HG02938 (cell line): ENCODE data around the gene CCDC196.
A peak's percentile ranks its signal among the peaks of the same experiment; 100 is the strongest.
"Not testable (repeated sequence)": the region's sequence is repeated elsewhere in the genome, so short reads cannot be mapped to it uniquely, and the experiment has no call there.

Experiments
- ATAC-seq: cut with Tn5 transposase; IDR thresholded peaks from one replicate; pipeline ENCODE4 v1.9.1; 2021; ENCODE audit warnings: mild to moderate bottlenecking, moderate library complexity; ENCODE audit not compliant: unreplicated experiment

The CCDC196 gene

GRCh38 chr14:66495218-66496098 is 9.3 kb downstream of the CCDC196 start:
- peak; percentile 76 for ATAC-seq

GRCh38 chr14:66496188-66496807 is 10.1 kb downstream of the CCDC196 start:
- no peak for ATAC-seq

- no peak for ATAC-seq
Measured at GRCh38 chr14:66496911-66497310, 10.7 kb downstream of the CCDC196 start.

- no peak for ATAC-seq
Measured at GRCh38 chr14:66498311-66498710, 12.1 kb downstream of the CCDC196 start.

- ATAC-seq, result no peak
Measured at GRCh38 chr14:66501592-66501991, 15.4 kb downstream of the CCDC196 start.

GRCh38 chr14:66502836-66503235 is 16.7 kb downstream of the CCDC196 start:
- ATAC-seq, result not testable (repeated sequence)

- ATAC-seq, result no peak
Measured at GRCh38 chr14:66503532-66503931, 17.4 kb downstream of the CCDC196 start.

- peak; percentile 23 for ATAC-seq
Measured at GRCh38 chr14:66507181-66507721, 21.1 kb downstream of the CCDC196 start.

GRCh38 chr14:66507722-66508546 is 21.8 kb downstream of the CCDC196 start, which contains the start of gene GPHN:
Gene GPHN, plus strand, starts transcription at chr14:66508147.
- ATAC-seq, result peak; percentile 77

GRCh38 chr14:66508547-66508845 is 22.3 kb downstream of the CCDC196 start:
- ATAC-seq, result no peak

GRCh38 chr14:66508846-66509621 is 22.9 kb downstream of the CCDC196 start:
- no peak for ATAC-seq

GRCh38 chr14:66509874-66510273 is 23.7 kb downstream of the CCDC196 start:
- ATAC-seq, result no peak

GRCh38 chr14:66511849-66512248 is 25.7 kb downstream of the CCDC196 start:
- ATAC-seq, result no peak

- ATAC-seq, result no peak
Measured at GRCh38 chr14:66514213-66514612, 28.0 kb downstream of the CCDC196 start.

GRCh38 chr14:66530526-66530925 is 44.4 kb downstream of the CCDC196 start:
- no peak for ATAC-seq

- no peak for ATAC-seq
Measured at GRCh38 chr14:66539034-66539433, 52.9 kb downstream of the CCDC196 start.

- no peak for ATAC-seq
Measured at GRCh38 chr14:66540038-66540437, 53.9 kb downstream of the CCDC196 start.

GRCh38 chr14:66541627-66542026 is 55.5 kb downstream of the CCDC196 start:
- no peak for ATAC-seq

- ATAC-seq, result no peak
Measured at GRCh38 chr14:66543996-66544395, 57.8 kb downstream of the CCDC196 start.

- not testable (repeated sequence) for ATAC-seq
Measured at GRCh38 chr14:66545191-66545590, 59.0 kb downstream of the CCDC196 start.
